DND-41 (cell line): Measurements from ENCODE around the gene BCO1.

Experiments
- ATAC-seq: fragments of 200-7000 bp; cut with Tn5 transposase; 3 replicates; pipeline ENCODE4 v1.9.1; 2021; ENCODE audit warnings: low read depth; ENCODE audit not compliant: insufficient read depth
- DNase-seq: peaks from one replicate; pipeline ENCODE4 v3.0.0-alpha.2; 2020
- H2AFZ ChIP-seq: 2 replicates; pipeline ENCODE4 v1.6.0; 2012; ENCODE audit warnings: low read depth, low read length
- H3K27ac ChIP-seq: 2 replicates; pipeline ENCODE4 v1.5.1; 2012; ENCODE audit warnings: low read length, inconsistent platforms
- H3K27me3 ChIP-seq: fragments of 200-600 bp; sonication (generic); 2 replicates; pipeline ENCODE4 v1.6.0; 2012; ENCODE audit warnings: low read length, mild to moderate bottlenecking, inconsistent platforms; ENCODE audit not compliant: insufficient read depth, poor library complexity
- H3K36me3 ChIP-seq: 2 replicates; pipeline ENCODE4 v1.5.1; 2012; ENCODE audit warnings: low read length, inconsistent platforms; ENCODE audit not compliant: insufficient read depth
- H3K4me1 ChIP-seq: 2 replicates; pipeline ENCODE4 v1.5.1; 2012; ENCODE audit warnings: mild to moderate bottlenecking, low read length; ENCODE audit not compliant: insufficient read depth
- H3K4me2 ChIP-seq: 2 replicates; pipeline ENCODE4 v1.6.0; 2012; ENCODE audit warnings: mild to moderate bottlenecking, moderate library complexity, low read length, inconsistent platforms; ENCODE audit not compliant: insufficient read depth
- H3K4me3 ChIP-seq, 2 experiments: fragments of 200-600 bp in 1 of 2; shearing (Covaris generic) in 1 of 2; 2 replicates each; pipeline ENCODE4 v1.5.1; 2012 to 2016; ENCODE audit warnings: inconsistent platforms in 2 of 2, low read length in 2 of 2, mild to moderate bottlenecking in 2 of 2, low read depth in 1 of 2, moderate library complexity in 1 of 2
- H3K79me2 ChIP-seq: 2 replicates; pipeline ENCODE4 v1.6.0; 2012; ENCODE audit warnings: low read length, inconsistent platforms; ENCODE audit not compliant: insufficient read depth
- H3K9ac ChIP-seq: 2 replicates; pipeline ENCODE4 v1.6.0; 2012; ENCODE audit warnings: low read depth, mild to moderate bottlenecking, inconsistent platforms, low read length, moderate library complexity
- H3K9me3 ChIP-seq: 2 replicates; pipeline ENCODE4 v1.5.1; 2012; ENCODE audit warnings: low read length, moderate library complexity, mild to moderate bottlenecking, inconsistent platforms; ENCODE audit not compliant: insufficient read depth, severe bottlenecking
- H4K20me1 ChIP-seq: 2 replicates; pipeline ENCODE4 v1.6.0; 2012; ENCODE audit warnings: low read length; ENCODE audit not compliant: insufficient read depth
- CTCF ChIP-seq: IDR thresholded peaks from 2 replicates; pipeline ENCODE4 v1.5.1; 2012; ENCODE audit warnings: borderline replicate concordance, low read length, moderate library complexity, mild to moderate bottlenecking; ENCODE audit not compliant: poor library complexity, severe bottlenecking; ENCODE audit errors: extremely low read depth
- EZH2 ChIP-seq: IDR thresholded peaks from 3 replicates; pipeline ENCODE4 v1.6.1; 2012; ENCODE audit warnings: borderline replicate concordance, low read depth, mild to moderate bottlenecking, moderate library complexity, low read length, inconsistent platforms; ENCODE audit not compliant: severe bottlenecking

BCO1 gene

GRCh38 chr16:81212830-81213465 is 25.5 kb upstream of the BCO1 start:
- Histone ChIP-seq H3K4me3 (no peak overlapping the region), H2AFZ (no peak overlapping the region), H3K9ac (no peak overlapping the region), H3K4me1 (no peaks in the 10 kb centered on the region), H3K9me3 (no peaks in the 10 kb centered on the region), H4K20me1 (no peaks in the 10 kb centered on the region), H3K27me3 (no peaks in the 10 kb centered on the region), H3K79me2 (no peaks in the 10 kb centered on the region), H3K27ac (no peak overlapping the region), H3K4me2 (no peak overlapping the region), H3K36me3 (no peaks in the 10 kb centered on the region)
- DNase-seq, result no peak
- TF ChIP-seq EZH2 (no peak), CTCF (no peak)
- ATAC-seq, result no peak

GRCh38 chr16:81214745-81215166 is 23.7 kb upstream of the BCO1 start:
- no peak for DNase-seq
- Histone ChIP-seq H3K27ac (no peak overlapping the region), H3K9ac (no peak overlapping the region), H3K4me2 (no peak overlapping the region), H3K36me3 (no peaks in the 10 kb centered on the region), H2AFZ (no peak overlapping the region), H3K4me1 (no peaks in the 10 kb centered on the region), H3K27me3 (peaks cover 2% of the 10 kb centered on the region), H4K20me1 (no peaks in the 10 kb centered on the region), H3K9me3 (no peaks in the 10 kb centered on the region), H3K79me2 (no peaks in the 10 kb centered on the region), H3K4me3 (no peak overlapping the region)
- ATAC-seq, result no peak
- TF ChIP-seq EZH2, result no peak
- peak; percentile 27 for TF ChIP-seq CTCF

- Histone ChIP-seq H3K9me3 (no peaks in the 10 kb centered on the region), H3K4me2 (no peak overlapping the region), H3K79me2 (no peaks in the 10 kb centered on the region), H2AFZ (no peak overlapping the region), H4K20me1 (no peaks in the 10 kb centered on the region), H3K27ac (no peak overlapping the region), H3K4me3 (no peak overlapping the region), H3K27me3 (peaks cover 2% of the 10 kb centered on the region), H3K36me3 (no peaks in the 10 kb centered on the region), H3K9ac (no peak overlapping the region), H3K4me1 (no peaks in the 10 kb centered on the region)
- TF ChIP-seq CTCF (no peak), EZH2 (no peak)
- DNase-seq (no peak), ATAC-seq (no peak)
Measured at GRCh38 chr16:81216114-81216513, 22.4 kb upstream of the BCO1 start.
